IMR-90 (cell line): ENCODE measurements around the gene PALLD.

Source experiments
- FOS ChIP-seq: fragments of 150-350 bp; IDR thresholded peaks from 2 replicates; pipeline ENCODE4 v1.6.1; 2016; ENCODE audit warnings: low read depth, low read length
- MXI1 ChIP-seq: IDR thresholded peaks from 2 replicates; pipeline ENCODE4 v1.6.1; 2012; ENCODE audit warnings: low read depth, mild to moderate bottlenecking, low read length, moderate library complexity, borderline replicate concordance
- POLR2A ChIP-seq: IDR thresholded peaks from 2 replicates; pipeline ENCODE4 v1.6.1; 2012; ENCODE audit warnings: mild to moderate bottlenecking, low read depth, low read length
- RAD21 ChIP-seq: IDR thresholded peaks from 2 replicates; pipeline ENCODE4 v1.6.1; 2012; ENCODE audit warnings: low read length, improper control_type of control experiment
- RCOR1 ChIP-seq: IDR thresholded peaks from 2 replicates; pipeline ENCODE4 v1.6.1; 2012; ENCODE audit warnings: mild to moderate bottlenecking, low read length, improper control_type of control experiment; ENCODE audit not compliant: insufficient replicate concordance
- RFX5 ChIP-seq: IDR thresholded peaks from 2 replicates; pipeline ENCODE4 v1.8.0; 2012; ENCODE audit warnings: low read depth, mild to moderate bottlenecking, low read length, moderate library complexity
- TF ChIP-seq, protein P1 (sequence below): conservative IDR thresholded peaks from 2 replicates; pipeline ENCODE4 v1.5.1; 2012; ENCODE audit warnings: mild to moderate bottlenecking, low read depth, low read length, improper control_type of control experiment
- TF ChIP-seq, protein P2 (sequence below): fragments of 150-350 bp; IDR thresholded peaks from 2 replicates; pipeline ENCODE4 v1.6.1; 2017; ENCODE audit warnings: mild to moderate bottlenecking, antibody characterized with exemption, low read length, low read depth
- TF ChIP-seq, protein P3 (sequence below): fragments of 150-350 bp; IDR thresholded peaks from 2 replicates; pipeline ENCODE4 v1.6.1; 2016; ENCODE audit warnings: low read depth, mild to moderate bottlenecking, low read length, moderate library complexity, borderline replicate concordance

DNA sequence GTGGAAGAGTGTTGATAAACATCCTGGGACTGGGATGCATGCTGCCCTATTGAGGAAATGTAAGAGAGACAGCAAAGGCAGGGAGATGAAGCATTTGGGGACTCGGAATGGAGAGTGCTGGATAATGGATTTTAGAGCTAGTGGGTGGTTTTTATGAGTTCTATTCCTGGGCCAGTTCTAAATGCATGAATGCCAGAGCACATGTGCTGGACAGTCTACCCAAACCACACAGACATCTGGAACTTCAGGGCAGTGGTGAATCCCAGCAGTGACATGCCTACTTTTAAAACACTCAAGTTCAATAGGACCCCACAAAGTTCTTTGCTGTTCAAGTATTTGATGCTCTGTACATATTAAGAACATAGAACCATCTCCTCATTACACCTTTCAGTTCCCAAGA, 379.3 kb downstream of the PALLD start:
- TF ChIP-seq, protein P1, sequence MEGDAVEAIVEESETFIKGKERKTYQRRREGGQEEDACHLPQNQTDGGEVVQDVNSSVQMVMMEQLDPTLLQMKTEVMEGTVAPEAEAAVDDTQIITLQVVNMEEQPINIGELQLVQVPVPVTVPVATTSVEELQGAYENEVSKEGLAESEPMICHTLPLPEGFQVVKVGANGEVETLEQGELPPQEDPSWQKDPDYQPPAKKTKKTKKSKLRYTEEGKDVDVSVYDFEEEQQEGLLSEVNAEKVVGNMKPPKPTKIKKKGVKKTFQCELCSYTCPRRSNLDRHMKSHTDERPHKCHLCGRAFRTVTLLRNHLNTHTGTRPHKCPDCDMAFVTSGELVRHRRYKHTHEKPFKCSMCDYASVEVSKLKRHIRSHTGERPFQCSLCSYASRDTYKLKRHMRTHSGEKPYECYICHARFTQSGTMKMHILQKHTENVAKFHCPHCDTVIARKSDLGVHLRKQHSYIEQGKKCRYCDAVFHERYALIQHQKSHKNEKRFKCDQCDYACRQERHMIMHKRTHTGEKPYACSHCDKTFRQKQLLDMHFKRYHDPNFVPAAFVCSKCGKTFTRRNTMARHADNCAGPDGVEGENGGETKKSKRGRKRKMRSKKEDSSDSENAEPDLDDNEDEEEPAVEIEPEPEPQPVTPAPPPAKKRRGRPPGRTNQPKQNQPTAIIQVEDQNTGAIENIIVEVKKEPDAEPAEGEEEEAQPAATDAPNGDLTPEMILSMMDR: no peak
- TF ChIP-seq RAD21 (no peak), POLR2A (no peak), MXI1 (peak; percentile 66; the same call in 1 of the 2 replicates), RFX5 (no peak), FOS (no peak), RCOR1 (no peak)
- TF ChIP-seq, protein P2, sequence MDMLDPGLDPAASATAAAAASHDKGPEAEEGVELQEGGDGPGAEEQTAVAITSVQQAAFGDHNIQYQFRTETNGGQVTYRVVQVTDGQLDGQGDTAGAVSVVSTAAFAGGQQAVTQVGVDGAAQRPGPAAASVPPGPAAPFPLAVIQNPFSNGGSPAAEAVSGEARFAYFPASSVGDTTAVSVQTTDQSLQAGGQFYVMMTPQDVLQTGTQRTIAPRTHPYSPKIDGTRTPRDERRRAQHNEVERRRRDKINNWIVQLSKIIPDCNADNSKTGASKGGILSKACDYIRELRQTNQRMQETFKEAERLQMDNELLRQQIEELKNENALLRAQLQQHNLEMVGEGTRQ: no peak
- TF ChIP-seq, protein P3, sequence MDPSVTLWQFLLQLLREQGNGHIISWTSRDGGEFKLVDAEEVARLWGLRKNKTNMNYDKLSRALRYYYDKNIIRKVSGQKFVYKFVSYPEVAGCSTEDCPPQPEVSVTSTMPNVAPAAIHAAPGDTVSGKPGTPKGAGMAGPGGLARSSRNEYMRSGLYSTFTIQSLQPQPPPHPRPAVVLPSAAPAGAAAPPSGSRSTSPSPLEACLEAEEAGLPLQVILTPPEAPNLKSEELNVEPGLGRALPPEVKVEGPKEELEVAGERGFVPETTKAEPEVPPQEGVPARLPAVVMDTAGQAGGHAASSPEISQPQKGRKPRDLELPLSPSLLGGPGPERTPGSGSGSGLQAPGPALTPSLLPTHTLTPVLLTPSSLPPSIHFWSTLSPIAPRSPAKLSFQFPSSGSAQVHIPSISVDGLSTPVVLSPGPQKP: no peak
